ENCODE data around the gene ADTRP. TPM values are rescaled to one million over a fixed set of nuclear protein-coding genes. Genes with fewer than 3 reads are reported as not detected.

ADTRP gene
- total and polyA plus RNA-seq, 2 of the 13 experiments (the other 11 are each of a cell fraction or from before 2014, with no cell fraction given), result not detected

DNA sequence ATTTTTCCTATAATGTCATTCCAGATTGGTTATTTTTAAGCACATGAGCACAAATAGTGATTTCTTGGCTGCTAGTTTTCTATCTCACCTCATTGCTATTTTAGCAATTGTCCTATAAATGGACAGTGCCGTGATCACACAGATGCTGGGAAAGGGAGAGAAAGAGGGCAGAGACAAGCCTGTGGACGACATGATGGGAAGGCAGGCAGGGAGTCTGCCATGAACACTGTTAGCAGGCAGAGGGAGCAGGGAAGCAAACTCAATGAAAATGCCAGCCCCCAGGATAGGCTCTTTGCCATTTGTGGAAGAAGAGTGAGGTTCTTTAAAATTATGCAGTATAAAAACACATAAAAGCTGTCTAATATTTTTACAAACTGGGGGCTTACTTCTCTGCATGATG, 96.8 kb downstream of the ADTRP start:
- in situ Hi-C loops (cut with HindIII; ENCODE audit: extremely low pct_ligation_motif_present, low pct_unique_long_range_greater_than_20kb) (no loop called here), intact Hi-C loops (cut with micrococcal nuclease; ENCODE audit: unreplicated experiment) (no loop called here)
- ATAC-seq, result no peak
- H4K20me1 ChIP-seq (ENCODE audit: insufficient read depth, low read length), result no peaks in the 10 kb centered on the region
- no peak for DNase-seq (ENCODE audit: low spot score)
- H3K9ac ChIP-seq (ENCODE audit: insufficient read depth, low read depth, low read length), result no peak overlapping the region
- 16% methylated on average over 2 of the region's 2 CpGs for WGBS (ENCODE audit: low lambda C conversion rate)
- ChIA-PET CTCF (ENCODE audit: low intra/inter-chr PET ratio, low total read pairs) (no interaction called here), POLR2A (no interaction called here)
- TF ChIP-seq, protein P1, sequence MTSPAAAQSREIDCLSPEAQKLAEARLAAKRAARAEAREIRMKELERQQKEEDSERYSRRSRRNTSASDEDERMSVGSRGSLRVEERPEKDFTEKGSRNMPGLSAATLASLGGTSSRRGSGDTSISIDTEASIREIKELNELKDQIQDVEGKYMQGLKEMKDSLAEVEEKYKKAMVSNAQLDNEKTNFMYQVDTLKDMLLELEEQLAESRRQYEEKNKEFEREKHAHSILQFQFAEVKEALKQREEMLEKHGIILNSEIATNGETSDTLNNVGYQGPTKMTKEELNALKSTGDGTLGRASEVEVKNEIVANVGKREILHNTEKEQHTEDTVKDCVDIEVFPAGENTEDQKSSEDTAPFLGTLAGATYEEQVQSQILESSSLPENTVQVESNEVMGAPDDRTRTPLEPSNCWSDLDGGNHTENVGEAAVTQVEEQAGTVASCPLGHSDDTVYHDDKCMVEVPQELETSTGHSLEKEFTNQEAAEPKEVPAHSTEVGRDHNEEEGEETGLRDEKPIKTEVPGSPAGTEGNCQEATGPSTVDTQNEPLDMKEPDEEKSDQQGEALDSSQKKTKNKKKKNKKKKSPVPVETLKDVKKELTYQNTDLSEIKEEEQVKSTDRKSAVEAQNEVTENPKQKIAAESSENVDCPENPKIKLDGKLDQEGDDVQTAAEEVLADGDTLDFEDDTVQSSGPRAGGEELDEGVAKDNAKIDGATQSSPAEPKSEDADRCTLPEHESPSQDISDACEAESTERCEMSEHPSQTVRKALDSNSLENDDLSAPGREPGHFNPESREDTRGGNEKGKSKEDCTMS (CRISPR knock-in tag; conservative IDR thresholded peaks at IDR 0.05), result no peak
- no peak for TF ChIP-seq SRF (IDR thresholded peaks at IDR 0.05; ENCODE audit: low read depth, low read length)
- TF ChIP-seq SAFB2 (CRISPR knock-in tag; IDR thresholded peaks at IDR 0.05; ENCODE audit: borderline replicate concordance, low read depth), result no peak
- TF ChIP-seq, protein P2, sequence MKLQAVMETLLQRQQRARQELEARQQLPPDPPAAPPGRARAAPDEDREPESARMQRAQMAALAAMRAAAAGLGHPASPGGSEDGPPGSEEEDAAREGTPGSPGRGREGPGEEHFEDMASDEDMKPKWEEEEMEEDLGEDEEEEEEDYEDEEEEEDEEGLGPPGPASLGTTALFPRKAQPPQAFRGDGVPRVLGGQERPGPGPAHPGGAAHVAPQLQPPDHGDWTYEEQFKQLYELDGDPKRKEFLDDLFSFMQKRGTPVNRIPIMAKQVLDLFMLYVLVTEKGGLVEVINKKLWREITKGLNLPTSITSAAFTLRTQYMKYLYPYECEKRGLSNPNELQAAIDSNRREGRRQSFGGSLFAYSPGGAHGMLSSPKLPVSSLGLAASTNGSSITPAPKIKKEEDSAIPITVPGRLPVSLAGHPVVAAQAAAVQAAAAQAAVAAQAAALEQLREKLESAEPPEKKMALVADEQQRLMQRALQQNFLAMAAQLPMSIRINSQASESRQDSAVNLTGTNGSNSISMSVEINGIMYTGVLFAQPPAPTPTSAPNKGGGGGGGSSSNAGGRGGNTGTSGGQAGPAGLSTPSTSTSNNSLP (IDR thresholded peaks at IDR 0.05; ENCODE audit: low read depth, low read length), result no peak
- TF ChIP-seq, protein P3, sequence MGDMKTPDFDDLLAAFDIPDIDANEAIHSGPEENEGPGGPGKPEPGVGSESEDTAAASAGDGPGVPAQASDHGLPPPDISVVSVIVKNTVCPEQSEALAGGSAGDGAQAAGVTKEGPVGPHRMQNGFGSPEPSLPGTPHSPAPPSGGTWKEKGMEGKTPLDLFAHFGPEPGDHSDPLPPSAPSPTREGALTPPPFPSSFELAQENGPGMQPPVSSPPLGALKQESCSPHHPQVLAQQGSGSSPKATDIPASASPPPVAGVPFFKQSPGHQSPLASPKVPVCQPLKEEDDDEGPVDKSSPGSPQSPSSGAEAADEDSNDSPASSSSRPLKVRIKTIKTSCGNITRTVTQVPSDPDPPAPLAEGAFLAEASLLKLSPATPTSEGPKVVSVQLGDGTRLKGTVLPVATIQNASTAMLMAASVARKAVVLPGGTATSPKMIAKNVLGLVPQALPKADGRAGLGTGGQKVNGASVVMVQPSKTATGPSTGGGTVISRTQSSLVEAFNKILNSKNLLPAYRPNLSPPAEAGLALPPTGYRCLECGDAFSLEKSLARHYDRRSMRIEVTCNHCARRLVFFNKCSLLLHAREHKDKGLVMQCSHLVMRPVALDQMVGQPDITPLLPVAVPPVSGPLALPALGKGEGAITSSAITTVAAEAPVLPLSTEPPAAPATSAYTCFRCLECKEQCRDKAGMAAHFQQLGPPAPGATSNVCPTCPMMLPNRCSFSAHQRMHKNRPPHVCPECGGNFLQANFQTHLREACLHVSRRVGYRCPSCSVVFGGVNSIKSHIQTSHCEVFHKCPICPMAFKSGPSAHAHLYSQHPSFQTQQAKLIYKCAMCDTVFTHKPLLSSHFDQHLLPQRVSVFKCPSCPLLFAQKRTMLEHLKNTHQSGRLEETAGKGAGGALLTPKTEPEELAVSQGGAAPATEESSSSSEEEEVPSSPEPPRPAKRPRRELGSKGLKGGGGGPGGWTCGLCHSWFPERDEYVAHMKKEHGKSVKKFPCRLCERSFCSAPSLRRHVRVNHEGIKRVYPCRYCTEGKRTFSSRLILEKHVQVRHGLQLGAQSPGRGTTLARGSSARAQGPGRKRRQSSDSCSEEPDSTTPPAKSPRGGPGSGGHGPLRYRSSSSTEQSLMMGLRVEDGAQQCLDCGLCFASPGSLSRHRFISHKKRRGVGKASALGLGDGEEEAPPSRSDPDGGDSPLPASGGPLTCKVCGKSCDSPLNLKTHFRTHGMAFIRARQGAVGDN (CRISPR knock-in tag; IDR thresholded peaks at IDR 0.05), result no peak
- no peak for TF ChIP-seq SNRNP70 (IDR thresholded peaks at IDR 0.05; ENCODE audit: low read depth, low read length)
- no peak for TF ChIP-seq CBX2 (IDR thresholded peaks at IDR 0.05; ENCODE audit: low read depth, low read length)
- TF ChIP-seq CBX2 (CRISPR knock-in tag; IDR thresholded peaks at IDR 0.05; ENCODE audit: low read depth), result no peak
- no peak for TF ChIP-seq GATAD1 (CRISPR knock-in tag; IDR thresholded peaks at IDR 0.05)
- TF ChIP-seq ZNF468 (CRISPR knock-in tag; IDR thresholded peaks at IDR 0.05), result no peak
- TF ChIP-seq ZNF33A (CRISPR knock-in tag; IDR thresholded peaks at IDR 0.05; ENCODE audit: borderline replicate concordance), result no peak
- no peak for TF ChIP-seq ZNF550 (CRISPR knock-in tag; IDR thresholded peaks at IDR 0.05; ENCODE audit: borderline replicate concordance)
- BruUV-seq (replicated peaks), result no TSS peak
- H3K9me3 ChIP-seq (ENCODE audit: low read length), result peaks cover 13% of the 10 kb centered on the region
- H3K4me1 ChIP-seq (ENCODE audit: insufficient read depth, low read length), result no peaks in the 10 kb centered on the region
- no peak overlapping the region for H3K4me2 ChIP-seq (ENCODE audit: low read depth, low read length)
- H3K27me3 ChIP-seq (ENCODE audit: control insufficient read depth in 1 of 2, insufficient read depth in 2 of 2, low read length in 2 of 2), result no peaks in the 10 kb centered on the region; a peak in 1 of 5 replicates
- FAIRE-seq, result no peak
- H3K79me2 ChIP-seq (ENCODE audit: insufficient read depth, low read length), result no peaks in the 10 kb centered on the region
- H2AFZ ChIP-seq (ENCODE audit: low read length), result no peak overlapping the region
- no peaks in the 10 kb centered on the region for H3K36me3 ChIP-seq (replicated peaks in 1 of 2; ENCODE audit: control insufficient read depth in 1 of 2, insufficient read depth in 2 of 2, low read length in 2 of 2)
- H3K4me3 ChIP-seq (replicated peaks in 1 of 3; ENCODE audit: insufficient read depth in 1 of 3, low read depth in 2 of 3, low read length in 3 of 3), result no peak overlapping the region
- H3K27ac ChIP-seq (ENCODE audit: extremely low read length, insufficient read depth, low read length), result no peak overlapping the region

Data from HepG2 (cell line).